Umbilical cord (tissue), 2 donors: ENCODE data around the gene USP2. TPM values are rescaled to one million over a fixed set of nuclear protein-coding genes. Genes with fewer than 3 reads are reported as not detected.
A peak's percentile ranks its signal among the peaks of the same experiment; 100 is the strongest.

Experiments used
- DNase-seq: peaks from one replicate; pipeline ENCODE4 v3.0.0-alpha.2; 2015; ENCODE audit warnings: low spot score
- total RNA-seq: library from RNA; depleted of rRNA; stranded (reverse); fragments of >200 nt; gene quantifications from one replicate; pipeline ENCODE4 v1.2.3, GENCODE V29; 2014; ENCODE audit warnings: low replicate concordance; ENCODE audit not compliant: insufficient read depth

Gene USP2
- total RNA-seq, 1 donor from 2014 or later = 2.9 TPM

DNA sequence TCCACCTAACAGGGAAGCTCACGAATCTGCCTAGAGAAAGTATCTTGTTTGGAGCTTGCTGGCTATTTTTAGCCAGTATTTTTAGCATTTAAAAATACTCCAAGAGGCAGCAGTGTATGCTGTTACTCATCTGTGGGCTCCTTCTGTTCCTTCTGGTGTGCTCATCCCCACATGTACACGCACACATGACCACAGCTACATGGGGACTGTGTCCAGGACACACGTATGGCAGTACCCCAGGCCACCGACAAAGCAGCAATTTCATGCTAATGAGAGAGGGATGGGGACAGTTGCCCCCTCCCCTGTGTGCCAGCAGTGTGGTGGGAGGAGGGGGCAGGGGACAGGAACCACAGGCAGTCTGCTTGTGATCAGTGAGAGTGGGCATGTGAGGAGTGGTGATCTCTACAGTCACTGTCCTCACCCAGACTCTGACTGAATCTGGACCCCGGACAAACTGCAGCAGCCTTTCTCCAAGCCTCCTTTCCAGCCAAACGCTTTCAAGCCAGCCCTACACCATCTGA, 16.4 kb downstream of the USP2 start:
- DNase-seq = no peak

DNA sequence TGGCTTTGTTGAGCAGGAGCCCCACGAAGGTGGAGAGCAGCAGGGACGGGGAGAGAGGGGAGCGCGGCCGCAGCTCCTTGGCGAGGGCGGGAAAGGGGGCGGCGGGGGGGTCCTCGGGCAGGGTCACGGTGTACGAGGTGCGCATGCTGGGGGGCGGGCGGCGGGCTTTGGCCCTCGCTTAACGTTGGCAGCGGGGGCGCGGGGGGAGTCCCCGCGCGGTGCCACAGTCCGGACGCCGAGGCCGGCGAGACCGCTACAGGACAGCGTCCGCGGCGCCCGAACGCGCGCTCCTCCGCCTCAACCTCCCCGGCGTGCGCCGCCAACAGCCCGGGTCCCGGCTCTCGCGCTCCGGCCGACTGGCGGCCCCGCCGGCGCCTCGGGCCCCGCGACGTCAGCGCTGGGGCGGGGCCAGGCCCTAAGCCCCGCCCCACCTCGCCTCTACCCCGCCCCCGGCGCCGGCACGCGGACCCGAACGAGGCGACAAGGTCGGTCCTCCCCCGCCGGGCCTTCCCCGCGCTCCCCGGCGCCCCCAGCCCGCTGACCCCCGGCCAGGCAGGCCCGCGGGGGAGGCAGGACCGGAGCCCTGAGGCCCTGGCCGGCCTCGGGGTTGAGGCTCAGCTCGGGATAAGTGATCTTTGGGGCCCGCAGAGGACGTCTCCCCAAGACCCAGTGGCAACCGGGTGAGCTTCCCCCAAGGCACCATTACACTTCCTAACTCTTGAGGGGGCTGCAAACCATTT, 17.5 kb downstream of the USP2 start:
- DNase-seq = no peak

DNA sequence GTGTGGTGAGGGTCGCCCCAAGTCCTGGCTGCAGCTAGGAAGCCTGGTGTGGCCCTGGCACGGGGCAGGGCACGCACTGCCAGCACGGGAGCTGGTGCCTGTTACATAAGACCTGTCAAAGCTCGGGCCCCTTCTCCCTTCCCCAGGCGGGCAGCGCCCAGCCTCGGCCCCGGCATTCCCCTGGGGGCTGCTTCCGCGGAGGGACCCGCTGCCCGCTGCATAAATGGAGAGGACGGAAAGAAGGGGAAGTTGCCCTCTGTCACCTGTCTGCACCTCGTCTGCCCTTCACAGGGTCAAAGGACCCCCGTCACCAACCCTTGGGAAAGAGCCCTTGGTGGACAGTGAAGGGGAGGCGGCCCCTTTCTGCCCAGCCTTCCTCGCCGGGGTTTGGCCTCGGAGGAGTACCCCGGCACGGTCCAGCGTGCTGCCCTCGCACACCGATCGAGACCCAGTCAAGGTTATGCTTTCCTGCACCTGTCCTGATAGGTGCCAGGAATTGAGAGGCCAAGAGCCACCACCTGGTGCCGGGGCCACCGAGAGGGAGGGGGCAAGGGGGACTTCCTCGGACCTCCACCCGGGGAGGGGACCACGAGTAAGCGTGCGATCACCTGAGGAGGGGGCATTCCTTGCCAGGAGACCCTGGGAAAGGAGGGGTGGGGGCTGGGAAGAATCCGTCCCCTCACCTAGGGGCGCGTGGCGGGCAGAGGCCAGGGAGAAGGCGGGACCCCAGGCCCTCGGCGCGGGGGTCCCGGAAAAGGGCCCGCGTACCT, 18.2 kb downstream of the USP2 start:
- DNase-seq = no peak

DNA sequence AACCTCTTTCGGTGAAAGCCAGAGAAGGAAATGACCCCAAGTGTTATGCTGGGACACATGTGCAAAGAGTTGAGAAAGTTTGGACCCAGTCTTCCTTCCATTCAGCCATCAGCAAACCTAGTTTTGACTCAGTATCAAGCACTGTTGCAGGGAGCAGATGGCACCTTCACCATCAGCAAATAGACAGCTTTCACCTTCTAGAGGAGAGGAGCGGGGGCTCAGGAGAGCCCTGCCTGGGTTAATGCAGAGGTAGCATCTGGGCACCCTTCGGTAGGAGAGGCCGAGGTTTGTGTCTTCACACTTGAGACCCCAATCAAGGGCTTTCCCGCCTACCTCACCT, 18.8 kb downstream of the USP2 start:
- no peak for DNase-seq

DNA sequence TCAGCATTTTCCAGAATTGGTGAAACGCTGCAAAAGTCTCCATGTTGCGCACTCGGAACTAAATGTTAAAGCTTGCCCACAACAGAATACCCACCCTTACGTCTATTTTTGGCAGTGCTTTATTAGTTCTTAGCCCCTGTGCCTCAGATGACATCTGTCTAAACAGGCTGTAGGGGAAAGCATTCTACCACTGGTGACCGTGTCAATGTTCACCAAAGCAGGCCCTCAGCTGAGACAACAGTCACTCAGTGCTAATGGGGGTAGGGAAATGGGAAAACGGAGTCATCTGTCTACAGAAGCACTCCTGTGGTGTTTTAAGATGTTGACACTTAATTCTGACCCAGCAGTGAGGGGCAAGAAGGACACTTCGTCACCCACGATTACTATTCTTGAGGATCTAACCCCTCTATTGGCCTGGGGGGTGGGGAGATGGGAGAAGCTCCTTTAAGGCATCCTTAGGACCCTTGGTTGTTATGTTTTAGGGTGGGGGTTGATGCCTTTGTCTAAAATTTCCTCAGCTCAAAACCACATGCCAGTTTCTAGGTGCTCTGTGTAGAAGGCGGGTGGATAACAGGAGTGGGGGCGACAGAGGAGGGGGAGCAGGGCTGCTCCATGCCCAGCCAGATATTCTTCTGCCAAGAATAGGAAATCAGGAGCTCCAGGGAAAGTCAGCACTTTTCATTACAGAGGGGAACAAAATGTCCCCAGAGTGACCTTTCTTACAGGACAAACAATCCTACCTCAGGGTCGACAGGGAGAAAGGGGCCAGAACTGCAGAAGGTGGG, 19.4 kb downstream of the USP2 start:
- DNase-seq = no peak

DNA sequence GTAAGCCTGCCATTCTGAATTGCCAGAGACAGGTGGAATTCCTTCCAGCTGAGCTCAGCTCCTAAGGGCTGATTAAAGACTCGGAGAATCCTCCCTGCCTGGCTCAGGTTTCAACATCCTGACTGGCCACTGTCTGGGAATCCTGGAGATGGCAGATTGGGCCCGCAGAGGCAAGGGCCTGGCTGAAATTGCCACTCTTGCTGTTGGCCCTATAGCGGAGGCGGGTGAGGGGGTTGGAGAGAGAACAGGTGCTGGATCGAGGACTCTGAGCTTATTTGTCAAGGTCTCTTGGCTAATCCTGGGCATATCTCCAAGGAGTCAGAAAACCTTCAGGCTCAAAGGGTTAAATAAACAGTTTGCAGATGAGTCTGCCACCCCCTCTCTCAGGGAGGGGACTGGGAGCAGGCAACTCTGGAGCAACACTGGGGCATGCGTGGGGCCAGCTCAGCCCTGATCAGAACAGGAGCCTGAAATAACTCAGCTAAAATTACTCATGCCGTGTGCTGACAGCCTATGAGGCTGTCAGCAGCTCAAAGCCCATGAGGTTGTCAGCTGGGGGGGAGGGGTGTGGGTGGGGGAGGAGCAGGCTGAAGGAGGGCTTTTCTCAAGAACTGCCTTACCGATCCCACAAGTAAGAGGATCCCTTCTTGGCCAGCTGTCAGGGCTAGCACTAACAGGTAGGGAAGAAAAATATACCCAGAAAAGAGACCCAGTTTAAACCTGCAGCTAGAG, 20.3 kb downstream of the USP2 start:
- DNase-seq = no peak

DNA sequence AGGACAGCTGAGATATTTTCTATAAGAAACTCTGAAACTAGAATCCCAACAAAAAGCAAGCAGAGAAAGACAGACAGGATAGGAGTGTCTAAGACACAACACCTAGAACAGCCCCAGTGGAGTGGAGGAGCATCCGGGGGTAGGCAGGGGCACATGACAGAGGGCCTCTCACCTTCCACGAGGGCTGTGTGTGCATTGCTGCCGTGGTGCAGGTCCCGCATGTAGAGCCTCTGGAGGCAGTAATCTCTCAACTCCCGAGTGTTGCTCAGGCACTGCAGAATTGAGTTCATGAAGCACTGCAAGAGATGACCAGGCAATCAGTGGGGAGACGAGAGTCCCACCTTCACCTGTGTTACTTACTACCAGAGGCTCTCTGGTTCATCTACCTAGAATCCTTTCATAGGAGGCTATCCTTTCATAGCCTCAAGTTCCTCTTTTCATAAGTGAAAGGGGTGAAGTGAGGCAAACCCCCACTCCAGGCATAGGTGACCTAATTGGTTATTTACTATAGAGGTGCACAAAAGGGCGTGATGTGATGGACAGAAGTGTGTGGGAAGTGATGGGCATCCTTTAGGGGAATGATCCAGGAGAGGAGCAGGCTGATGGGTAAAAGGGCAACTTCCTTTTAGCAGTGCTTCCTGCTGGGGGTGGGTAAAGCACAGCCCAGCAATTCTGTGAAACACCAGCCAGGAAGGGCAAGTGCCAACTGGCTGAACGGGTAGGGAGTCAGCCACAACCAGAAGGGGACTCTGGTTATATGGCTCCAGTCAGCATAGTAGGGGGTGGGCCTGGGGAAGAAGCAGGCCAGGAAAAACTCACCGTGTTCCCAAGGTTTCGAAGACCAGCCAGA, 21.9 kb downstream of the USP2 start:
- DNase-seq = no peak

DNA sequence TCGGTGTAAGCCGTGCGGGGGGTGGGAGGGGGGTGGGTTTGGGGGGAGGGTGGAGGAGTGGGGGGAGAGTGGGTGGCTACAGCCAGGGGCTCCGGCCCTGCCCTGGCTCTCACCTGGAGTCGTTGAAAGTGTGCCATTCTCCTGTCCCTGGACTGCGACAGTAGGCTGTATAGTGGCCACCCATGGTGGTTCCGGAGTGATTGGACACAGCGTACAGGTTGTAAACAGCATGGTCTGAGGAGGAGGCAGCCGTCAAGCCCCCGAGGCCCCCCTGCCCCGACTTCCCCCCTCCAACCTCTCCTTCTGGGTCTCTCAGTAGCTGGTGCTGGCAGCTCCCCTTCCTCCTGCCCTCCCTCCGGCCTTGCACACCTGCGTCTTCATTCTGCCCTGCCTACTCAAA, 24.4 kb downstream of the USP2 start:
- no peak for DNase-seq

DNA sequence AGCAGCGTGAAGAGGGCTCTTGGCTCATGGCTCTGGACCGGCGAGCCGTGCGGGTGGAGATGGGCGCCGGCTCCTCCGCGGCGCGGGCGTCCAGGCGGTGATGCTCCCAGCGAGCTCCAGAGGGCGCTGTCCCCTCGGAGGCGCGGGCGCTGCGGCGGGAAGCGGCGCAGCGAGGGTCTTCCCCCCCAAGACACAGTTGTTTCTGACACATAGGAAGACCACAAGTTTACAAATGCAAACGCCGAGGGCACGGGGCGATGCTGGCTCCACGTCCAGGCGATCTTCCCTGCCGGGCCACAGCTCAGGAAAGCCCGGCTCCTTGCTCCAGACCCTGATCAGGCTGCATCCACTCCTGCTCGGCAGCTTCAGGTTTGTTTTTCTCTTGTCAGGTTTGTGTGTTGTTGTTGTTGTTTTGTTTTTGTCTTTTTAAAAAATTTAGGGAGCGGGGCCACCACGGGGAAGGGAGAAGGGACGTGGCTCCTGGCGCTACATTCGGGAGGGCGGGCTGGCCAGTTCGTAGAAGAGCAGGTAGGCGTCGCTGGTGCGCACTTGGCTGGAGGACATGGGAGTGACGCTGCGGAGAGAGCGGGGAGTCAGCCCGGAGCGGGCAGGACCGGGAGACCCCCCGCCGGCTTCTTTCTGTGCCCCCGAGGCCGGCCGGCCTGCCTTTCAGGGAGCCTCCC, 25.0 kb downstream of the USP2 start:
- peak; percentile 80 for DNase-seq

DNA sequence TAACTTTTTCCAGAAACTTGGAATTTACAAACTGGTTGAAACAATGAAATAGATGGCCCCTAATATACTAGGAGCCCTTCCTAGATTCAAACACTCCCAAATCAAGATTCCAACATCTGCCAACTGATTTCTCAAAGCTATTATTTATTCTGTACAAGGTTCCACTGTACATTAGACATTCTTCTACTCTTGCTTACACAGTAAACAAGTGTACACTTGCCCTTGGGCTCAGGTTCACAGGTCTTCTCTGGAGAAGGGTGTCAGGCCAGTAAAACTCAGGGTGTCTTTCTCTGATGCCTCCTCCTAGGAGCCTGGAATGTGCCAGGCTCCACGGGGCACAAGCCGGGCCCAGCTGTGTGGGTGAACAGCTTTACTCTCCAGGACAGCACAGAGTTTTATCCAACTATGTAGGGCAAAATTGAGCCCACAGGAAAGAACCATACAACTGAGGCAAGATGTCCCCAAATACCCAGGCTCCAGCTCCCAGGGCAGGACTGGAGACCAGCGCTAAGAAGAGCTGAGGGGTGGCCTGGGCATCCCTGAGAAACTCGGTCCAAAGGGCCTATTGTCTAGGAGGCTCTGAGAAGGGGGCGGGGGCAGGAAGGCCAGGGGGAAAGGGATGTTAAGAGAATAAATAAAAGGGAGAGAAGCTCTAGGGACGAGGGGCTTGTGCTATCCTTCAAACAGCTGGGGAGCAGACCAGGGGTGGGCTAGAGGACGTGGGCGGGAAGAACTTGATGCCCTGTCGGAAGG, 26.2 kb downstream of the USP2 start:
- DNase-seq = no peak

DNA sequence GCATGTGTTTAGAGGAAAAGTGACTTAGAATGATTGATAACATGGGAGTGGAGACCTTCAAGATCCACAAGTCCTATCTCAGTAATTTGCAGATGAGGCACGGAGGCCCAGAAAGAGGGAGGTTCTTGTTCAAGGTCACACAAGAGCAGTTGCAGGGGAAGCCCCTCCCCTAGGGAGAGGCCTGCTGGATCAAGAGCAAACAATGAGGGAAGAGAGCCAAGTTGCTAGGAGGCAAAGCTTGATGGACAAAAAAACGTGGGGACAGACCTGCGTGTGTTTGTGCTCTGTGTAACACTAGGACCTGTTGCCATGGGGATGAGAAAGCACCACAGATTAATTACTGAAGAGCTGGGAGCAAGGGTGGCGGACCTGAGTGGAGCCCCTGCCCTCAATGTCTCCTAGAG, 28.6 kb downstream of the USP2 start:
- DNase-seq = peak; percentile 61

DNA sequence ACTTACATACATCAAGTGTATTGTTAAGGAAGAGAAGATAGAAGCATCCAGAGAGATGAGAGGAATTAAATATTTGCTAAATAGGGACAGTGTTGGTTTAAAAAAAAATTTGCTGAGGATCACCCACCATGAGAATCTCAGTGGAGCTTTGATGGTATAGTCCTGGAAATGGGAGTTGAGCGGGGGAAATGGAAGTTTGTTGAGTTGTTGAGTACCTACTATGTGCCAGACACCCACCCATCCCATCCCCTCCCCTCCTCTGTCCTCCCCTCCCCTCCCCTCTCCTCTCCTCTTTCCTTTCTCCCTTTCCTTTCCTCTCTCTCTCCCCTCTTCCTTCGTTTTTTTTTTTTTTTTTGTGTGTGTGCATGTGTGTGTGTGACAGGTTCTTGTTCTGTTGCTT, 30.3 kb downstream of the USP2 start:
- DNase-seq = no peak

DNA sequence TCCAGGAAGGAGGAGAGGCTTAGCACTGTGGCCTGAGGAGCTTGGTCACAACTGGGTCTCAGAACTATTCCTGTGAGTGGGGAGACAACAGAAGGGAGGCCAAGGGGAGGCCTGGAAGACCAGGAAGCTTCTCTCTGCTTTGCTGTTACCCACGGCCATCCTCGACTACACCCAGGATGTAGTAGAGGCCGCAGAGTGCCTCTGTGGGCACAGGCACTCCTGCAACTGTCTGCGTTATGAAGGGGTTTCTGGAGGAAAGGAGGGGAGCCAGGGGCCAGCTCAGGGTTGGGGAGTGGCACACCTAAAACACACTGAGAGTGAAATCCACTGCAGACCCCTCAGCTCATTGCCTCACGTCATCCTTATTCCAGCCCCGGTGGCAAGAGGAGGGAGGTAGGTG, 31.2 kb downstream of the USP2 start:
- DNase-seq = no peak

DNA sequence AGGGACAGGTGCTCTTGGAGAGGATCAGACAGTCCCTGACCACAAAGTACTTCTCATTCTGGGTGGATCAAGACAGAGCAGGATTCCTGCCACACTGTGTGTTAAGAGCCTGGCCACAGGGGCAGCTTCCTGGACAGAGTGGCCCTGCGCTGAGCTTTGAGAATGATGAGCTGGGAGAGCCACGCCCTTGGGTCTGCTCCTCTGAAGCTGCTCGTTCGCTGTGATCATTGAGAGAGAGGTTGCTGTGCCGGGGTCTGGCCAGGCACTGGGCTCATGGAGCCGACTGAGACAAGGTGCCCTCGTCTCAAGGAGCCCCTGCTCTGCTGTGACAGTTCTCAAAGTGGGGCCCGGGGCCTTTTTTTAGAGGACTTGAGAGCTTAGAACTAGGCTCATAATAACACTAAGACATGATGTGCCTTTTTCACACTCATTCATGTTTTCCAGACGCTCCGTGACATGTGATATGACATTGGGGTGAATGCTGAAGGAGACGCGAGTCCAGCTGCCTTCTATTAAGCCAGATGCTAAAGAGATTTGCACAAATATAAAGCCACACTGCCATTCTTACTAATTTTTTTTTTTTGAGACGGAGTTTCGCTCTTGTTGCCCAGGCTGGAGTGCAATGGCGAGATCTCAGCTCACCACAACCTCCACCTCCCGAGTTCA, 33.4 kb downstream of the USP2 start:
- DNase-seq = no peak

DNA sequence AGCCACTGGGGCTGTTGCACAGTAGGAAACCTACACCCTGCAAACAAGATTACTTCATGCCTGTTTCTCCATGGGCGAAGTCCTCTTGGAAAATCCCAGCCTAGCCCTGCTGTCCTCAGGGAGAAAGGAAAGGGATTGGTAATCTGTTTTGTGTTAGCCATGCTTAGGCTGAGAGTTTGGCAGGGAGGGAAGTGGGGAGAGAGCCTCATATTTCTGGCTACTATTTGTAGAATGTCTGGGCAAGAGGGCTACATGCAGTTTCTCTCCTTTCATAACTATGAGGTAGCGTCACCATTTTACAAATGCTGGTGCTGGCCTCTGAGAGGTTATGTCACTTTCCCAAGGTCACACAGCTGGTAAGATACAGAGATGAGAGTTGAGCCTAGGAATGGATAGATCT, 34.2 kb downstream of the USP2 start:
- DNase-seq = no peak

DNA sequence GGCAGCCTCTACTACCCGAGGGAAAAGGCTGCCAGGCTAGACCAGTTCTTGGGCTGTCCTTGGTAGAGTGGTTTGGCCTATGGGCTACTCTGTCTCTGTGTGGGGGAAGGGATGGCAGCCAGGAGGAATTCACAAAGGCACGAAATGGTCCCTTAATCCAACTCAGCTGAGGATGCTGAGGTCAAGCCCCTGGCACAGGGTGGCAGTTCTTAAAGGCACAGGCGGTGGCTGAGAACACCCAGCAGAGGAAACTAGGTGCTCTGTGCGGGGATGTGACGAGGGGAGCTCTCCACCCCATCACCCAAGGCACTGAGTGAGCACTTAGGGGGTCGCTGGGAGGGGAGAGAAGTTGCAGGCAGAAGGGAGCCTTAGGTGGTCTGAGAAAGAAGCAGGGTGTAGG, 34.9 kb downstream of the USP2 start, which contains the start of gene MFRP:
Gene MFRP (minus strand): TSS at position 101 of the 400 bp plus-strand sequence. CDS start 192 bp downstream, outside the sequence.
- no peak for DNase-seq

DNA sequence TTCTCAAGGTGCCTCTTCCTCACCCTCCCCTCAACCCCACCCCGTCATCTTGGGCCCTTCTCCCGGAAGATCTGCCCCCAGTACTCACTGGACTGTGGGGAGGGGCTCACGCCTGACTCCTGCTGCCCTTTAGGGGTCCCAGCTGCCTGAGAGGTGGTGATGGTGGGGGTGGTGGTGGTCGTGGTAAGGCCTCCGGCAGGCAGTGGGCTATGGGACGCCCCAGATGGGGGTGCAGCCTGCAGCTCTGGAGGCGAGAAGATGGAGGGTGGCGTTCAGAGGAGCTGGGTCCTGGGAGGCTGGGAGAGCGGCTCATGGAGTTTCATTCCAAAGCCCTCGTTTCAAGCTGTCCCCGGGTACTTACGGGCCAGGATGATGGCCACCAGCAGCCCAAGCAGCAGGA, 35.8 kb downstream of the USP2 start:
- DNase-seq = no peak

DNA sequence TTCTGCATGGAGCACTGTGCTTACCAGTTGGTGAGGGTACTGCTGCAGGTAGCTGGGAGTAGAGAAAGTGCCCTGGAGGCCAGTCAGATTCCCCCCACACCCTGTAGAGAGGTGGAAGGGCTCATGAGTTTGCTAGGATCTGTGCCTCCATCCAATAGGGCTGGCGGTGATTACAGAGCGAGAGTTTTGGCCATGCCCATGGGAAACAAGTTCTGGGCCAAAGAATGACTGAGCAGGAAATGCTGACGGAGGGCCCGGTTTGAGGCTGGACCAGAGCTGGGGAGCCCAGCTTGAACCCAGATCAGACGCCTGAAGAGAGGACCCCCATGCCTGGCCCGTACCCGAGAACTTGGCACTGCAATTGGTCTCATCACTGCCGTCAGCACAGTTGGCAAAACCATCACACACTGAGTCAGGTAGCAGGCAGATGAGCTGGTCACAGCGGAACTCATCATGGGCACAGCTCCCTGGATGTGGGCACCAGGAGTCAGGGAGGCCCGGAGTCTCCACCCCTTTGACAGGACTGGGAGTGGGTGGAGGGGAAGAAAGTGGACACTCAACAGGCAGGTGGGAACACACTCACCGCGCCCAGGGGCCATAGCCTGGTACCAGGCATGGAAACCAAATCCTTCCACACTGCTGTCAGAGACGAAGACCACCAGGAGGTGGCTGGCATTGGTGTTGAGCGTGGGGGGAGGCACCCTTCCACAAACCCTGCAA, 37.0 kb downstream of the USP2 start:
- no peak for DNase-seq
